Measurements from ENCODE around the gene BCR.
A peak's percentile ranks its signal among the peaks of the same experiment; 100 is the strongest.

DNA sequence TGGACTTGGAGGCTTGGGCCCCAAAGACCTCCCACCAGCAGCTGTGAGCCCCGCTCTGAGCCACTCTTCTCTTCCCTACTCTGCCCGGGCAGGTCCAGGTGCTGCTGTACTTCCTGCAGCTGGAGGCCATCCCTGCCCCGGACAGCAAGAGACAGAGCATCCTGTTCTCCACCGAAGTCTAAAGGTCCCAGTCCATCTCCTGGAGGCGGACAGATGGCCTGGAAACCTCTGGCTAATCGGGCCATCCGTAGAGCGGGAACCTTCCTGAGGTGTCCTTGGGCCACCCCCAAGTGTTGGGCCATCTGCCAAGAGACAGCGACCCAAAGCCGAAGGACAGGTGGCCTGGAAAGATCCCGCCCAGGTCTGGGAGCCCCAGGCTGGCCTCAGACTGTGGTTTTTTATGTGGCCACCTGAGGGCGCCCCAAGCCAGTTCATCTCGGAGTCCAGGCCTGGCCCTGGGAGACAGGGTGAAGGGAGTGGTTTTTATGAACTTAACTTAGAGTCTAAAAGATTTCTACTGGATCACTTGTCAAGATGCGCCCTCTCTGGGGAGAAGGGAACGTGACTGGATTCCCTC lies 135.1 kb downstream of the BCR start:
- TF ChIP-seq, protein P1, sequence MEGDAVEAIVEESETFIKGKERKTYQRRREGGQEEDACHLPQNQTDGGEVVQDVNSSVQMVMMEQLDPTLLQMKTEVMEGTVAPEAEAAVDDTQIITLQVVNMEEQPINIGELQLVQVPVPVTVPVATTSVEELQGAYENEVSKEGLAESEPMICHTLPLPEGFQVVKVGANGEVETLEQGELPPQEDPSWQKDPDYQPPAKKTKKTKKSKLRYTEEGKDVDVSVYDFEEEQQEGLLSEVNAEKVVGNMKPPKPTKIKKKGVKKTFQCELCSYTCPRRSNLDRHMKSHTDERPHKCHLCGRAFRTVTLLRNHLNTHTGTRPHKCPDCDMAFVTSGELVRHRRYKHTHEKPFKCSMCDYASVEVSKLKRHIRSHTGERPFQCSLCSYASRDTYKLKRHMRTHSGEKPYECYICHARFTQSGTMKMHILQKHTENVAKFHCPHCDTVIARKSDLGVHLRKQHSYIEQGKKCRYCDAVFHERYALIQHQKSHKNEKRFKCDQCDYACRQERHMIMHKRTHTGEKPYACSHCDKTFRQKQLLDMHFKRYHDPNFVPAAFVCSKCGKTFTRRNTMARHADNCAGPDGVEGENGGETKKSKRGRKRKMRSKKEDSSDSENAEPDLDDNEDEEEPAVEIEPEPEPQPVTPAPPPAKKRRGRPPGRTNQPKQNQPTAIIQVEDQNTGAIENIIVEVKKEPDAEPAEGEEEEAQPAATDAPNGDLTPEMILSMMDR (IDR thresholded peaks at IDR 0.05): peak; percentile 75 to 93 (median 86)
- no peak for TF ChIP-seq POLR2A (IDR thresholded peaks at IDR 0.05)
- TF ChIP-seq EP300 (IDR thresholded peaks at IDR 0.05): no peak
